Left lung (tissue), 10 donors: ENCODE results near the gene ESRRB. TPM values are rescaled to one million over a fixed set of nuclear protein-coding genes. Genes with fewer than 3 reads are reported as not detected.

Experiments used
- ATAC-seq: fragments of 200-7000 bp; cut with Tn5 transposase; one replicate; pipeline ENCODE4 v1.9.1; 2020; ENCODE audit warnings: moderate library complexity
- DNase-seq, 4 donors: peaks; one replicate each; pipeline ENCODE4 v3.0.0-alpha.2; 2013 to 2020
- H3K27ac ChIP-seq, 2 donors: fragments of 200-600 bp; sonication (generic) in 1 of 2; one replicate each; pipeline versions ENCODE4 v1.5.0 to v1.8.0; 2020 to 2021
- H3K27me3 ChIP-seq, 2 donors: fragments of 200-600 bp; sonication (generic) in 1 of 2; one replicate each; pipeline versions ENCODE4 v1.5.0 to v1.8.0; 2020 to 2021
- H3K36me3 ChIP-seq, 2 donors: fragments of 200-600 bp; sonication (generic) in 1 of 2; one replicate each; pipeline versions ENCODE4 v1.5.0 to v1.8.0; 2020 to 2021
- H3K4me1 ChIP-seq, 2 donors: fragments of 200-600 bp; one replicate each; pipeline ENCODE4 v1.8.0; 2021
- H3K4me3 ChIP-seq, 2 donors: fragments of 200-600 bp; sonication (generic) in 1 of 2; one replicate each; pipeline versions ENCODE4 v1.5.0 to v1.8.0; 2020 to 2021; ENCODE audit warnings: mild to moderate bottlenecking in 1 of 2
- H3K9me3 ChIP-seq, 2 donors: fragments of 200-600 bp; sonication (generic) in 1 of 2; one replicate each; pipeline versions ENCODE4 v1.5.0 to v1.8.0; 2020 to 2021
- CTCF ChIP-seq, 2 donors: fragments of 200-600 bp; sonication (generic) in 1 of 2; IDR thresholded peaks; one replicate each; pipeline versions ENCODE4 v1.5.0 to v1.8.0; 2021; ENCODE audit warnings: antibody characterized with exemption in 2 of 2
- intact Hi-C, 2 donors: fragments of 100-400 bp; cut with DNase I; formaldehyde crosslinking; loops; one replicate each; pipeline versions ENCODE4 v1.11.2 to v1.14.2; 2022
- polyA plus RNA-seq, 6 donors: library from polyadenylated mRNA; unstranded; fragments of 120-200 nt; gene quantifications; one replicate each; pipeline ENCODE4 v1.2.1, GENCODE V29; 2013; ENCODE audit not compliant: insufficient read length in 6 of 6
- total RNA-seq, 2 donors: library from RNA; stranded (reverse); fragmentation: NEBNext Ultra II Directional; extraction: Animal tissue kit (Norgen Biotek cat#: 25700); gene quantifications; one replicate each; pipeline ENCODE4 v1.2.1, GENCODE V29; 2021
- donor health status: DM: no; HTN: yes; CAD: no.
- donor health status: DM: no; HTN: no; CAD: no.

Gene ESRRB
- total and polyA plus RNA-seq, 8 donors: 0.15 to 0.67 (median 0.40) TPM

- no peaks in the 10 kb centered on the region for H3K4me1 ChIP-seq
- DNase-seq: no peak
- H3K27me3 ChIP-seq: peaks cover 0 to 19% of the 10 kb centered on the region in 2 donors
- no peak overlapping the region for H3K4me3 ChIP-seq
- intact Hi-C loops: no loop called here
- H3K36me3 ChIP-seq: no peaks in the 10 kb centered on the region
- H3K9me3 ChIP-seq: no peaks in the 10 kb centered on the region
- no peak for ATAC-seq
- no peak for TF ChIP-seq CTCF (IDR thresholded peaks at IDR 0.05)
- no peak overlapping the region for H3K27ac ChIP-seq
Observed at GRCh38 chr14:76405627-76406026, 29.7 kb downstream of the ESRRB start.

DNA sequence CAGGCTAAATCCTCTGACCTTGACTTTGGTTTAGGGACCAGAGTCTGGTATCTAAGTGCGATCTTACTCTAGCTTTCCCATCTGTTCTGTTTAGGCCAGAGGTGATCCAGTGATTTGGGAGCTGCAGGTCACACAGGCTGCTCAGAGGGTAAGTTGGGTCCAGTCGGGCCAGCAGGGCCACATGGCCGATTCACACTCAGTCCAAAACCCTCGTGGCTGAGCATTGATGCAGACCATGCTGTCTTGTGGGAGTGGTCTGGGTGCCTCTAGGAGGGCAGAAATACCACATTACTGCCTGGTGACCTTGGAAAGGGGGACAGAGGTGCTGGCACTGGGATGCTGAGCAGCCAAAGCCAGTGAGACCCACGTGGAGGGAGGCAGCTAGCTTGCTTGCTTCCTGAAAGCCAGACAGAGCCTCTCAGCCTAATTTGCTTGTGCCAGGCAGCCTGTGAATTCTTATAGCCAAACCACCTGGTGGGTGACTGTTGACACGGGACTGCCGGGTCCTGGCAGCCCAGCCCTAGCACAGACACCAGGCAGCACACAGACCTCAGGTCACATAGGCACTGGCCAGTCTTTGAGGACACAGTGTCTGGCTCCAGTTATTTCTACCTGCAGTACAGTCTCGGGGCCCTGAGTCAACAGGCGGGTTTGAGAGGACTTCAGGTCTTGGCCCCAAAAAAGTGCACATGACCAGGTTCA, 31.7 kb downstream of the ESRRB start:
- no peaks in the 10 kb centered on the region for H3K36me3 ChIP-seq
- peaks cover 0 to 25% of the 10 kb centered on the region in 2 donors for H3K27me3 ChIP-seq
- TF ChIP-seq CTCF (IDR thresholded peaks at IDR 0.05): no peak
- intact Hi-C loops: no loop called here
- no peaks in the 10 kb centered on the region for H3K9me3 ChIP-seq
- ATAC-seq: no peak
- no peak overlapping the region for H3K27ac ChIP-seq
- DNase-seq: no peak
- no peaks in the 10 kb centered on the region for H3K4me1 ChIP-seq
- no peak overlapping the region for H3K4me3 ChIP-seq

DNA sequence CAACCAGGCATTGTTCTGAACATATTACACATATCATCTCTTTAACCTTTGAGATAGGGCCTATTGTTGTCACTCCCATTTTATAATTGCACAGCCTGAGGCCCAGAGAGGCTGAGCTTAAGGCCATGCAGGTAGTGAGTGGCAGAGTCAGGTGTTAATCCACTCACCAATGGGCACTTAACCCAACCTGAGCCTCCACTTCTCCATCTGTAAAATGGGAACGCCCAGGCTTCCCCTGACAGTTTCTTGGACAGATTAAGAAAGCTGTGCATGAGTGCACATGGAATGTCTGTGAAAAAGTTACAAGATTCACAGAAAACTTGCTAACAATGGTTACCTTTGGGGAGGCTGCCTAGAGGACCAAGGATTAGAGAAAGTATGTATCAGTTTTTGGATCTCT, 32.9 kb downstream of the ESRRB start:
- Histone ChIP-seq H3K9me3 (no peaks in the 10 kb centered on the region), H3K4me3 (no peak overlapping the region), H3K27ac (no peak overlapping the region), H3K4me1 (no peaks in the 10 kb centered on the region), H3K27me3 (peaks cover 0 to 37% of the 10 kb centered on the region in 2 donors), H3K36me3 (no peaks in the 10 kb centered on the region)
- DNase-seq: no peak
- intact Hi-C loops: no loop called here
- ATAC-seq: no peak
- no peak for TF ChIP-seq CTCF (IDR thresholded peaks at IDR 0.05)

DNA sequence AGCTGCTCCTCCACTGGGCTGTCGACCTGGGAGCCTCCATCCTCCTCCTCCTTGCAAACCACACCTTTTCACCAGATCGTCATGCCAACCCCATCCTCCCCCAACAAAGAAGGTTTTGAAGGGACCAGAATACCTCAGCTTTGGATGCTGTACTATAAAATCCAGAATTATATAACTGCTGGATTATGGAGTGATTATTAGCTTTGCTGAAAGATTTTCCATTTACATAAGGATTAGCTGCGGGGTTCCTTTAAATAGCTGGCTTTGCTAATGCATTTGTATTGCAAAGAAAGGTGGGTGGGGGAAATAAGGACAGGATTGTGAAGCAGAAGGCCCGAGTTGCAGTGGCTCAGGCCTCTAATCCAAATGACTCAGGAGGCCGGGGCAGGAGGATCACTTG, 36.6 kb downstream of the ESRRB start:
- intact Hi-C loops: no loop called here
- H3K27me3 ChIP-seq: peaks cover 0 to 54% of the 10 kb centered on the region in 2 donors
- H3K4me3 ChIP-seq: no peak overlapping the region
- no peak for TF ChIP-seq CTCF (IDR thresholded peaks at IDR 0.05)
- no peaks in the 10 kb centered on the region for H3K36me3 ChIP-seq
- H3K27ac ChIP-seq: no peak overlapping the region
- no peaks in the 10 kb centered on the region for H3K4me1 ChIP-seq
- DNase-seq (no peak), ATAC-seq (no peak)
- no peaks in the 10 kb centered on the region for H3K9me3 ChIP-seq

DNA sequence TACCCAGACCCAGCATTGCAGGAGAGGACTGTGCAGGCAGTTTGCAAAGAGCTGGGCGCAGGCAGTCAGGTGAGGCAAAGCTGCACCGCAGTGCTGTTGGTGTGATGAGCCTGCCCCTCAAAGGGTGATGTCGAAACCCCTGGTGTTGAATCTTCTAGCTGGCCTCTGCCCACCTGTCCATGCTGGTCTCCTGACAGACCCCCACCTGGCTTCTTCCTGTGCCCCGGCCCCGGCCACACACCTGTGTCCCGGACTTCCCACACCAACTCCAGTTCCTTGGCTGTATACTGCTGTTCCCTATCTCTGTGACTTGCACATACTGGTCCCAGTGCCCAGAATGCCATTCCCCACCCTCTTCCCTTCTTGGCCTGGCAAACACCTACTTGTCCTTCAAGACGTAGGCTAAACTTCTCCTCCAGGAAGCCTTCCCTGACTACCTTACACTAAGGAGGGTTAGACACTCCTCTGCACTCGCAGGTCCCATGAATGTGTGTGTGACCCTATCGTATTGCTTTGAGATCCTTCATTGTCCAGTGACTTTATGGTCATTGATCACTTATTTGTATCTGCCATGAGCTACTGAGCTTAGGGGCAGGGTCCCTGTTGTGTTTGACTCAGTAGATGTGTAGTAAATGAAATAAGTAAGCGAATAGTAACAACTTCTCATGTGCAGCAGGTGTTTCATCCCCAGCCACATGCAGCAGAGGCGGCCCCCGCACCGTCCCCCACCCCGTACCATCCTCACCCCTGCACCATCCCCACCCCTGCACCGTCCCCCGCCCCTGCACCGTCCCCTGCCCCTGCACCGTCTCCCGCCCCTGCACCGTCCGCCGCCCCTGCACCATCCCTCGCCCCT, 37.4 kb downstream of the ESRRB start:
- Histone ChIP-seq H3K27ac (no peak overlapping the region), H3K36me3 (no peaks in the 10 kb centered on the region), H3K4me1 (no peaks in the 10 kb centered on the region), H3K27me3 (peaks cover 0 to 50% of the 10 kb centered on the region in 2 donors), H3K4me3 (no peak overlapping the region), H3K9me3 (no peaks in the 10 kb centered on the region)
- TF ChIP-seq CTCF (IDR thresholded peaks at IDR 0.05): no peak
- intact Hi-C loops: no loop called here
- DNase-seq (peak in 1 of 4 donors; percentile 58), ATAC-seq (no peak)
